ENCODE measurements around the gene GRID2IP. TPM values are rescaled to one million over a fixed set of nuclear protein-coding genes. Genes with fewer than 3 reads are reported as not detected.
A peak's percentile ranks its signal among the peaks of the same experiment; 100 is the strongest.

GRID2IP gene
- total RNA-seq, 1 donor from 2014 or later: 0.43 TPM

DNA sequence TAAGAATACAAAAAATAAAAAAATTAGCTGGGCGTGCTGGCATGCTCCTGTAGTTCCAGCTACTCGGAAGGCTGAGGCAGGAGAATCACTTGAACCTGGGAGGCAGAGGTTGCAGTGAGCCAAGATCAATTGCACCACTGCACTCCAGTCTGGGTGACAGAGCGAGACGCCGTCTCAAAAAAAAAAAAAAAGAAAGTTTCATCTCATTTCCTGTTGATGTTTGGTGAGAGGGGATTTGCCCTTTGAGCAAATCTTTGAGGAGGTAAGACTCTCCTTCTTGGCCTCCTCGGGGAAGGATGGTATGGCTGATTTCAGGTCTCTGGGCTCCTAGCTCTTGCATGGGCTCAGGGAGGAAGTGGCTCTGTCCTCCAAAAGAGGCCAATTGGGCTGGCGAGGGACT, 3.6 kb upstream of the GRID2IP start:
- Mint-ChIP-seq H3K27ac (no peak overlapping the region), H3K9me3 (no peaks in the 10 kb centered on the region), H3K4me1 (ENCODE audit: unreplicated experiment) (no peaks in the 10 kb centered on the region), H3K4me3 (no peak overlapping the region), H3K27me3 (peaks cover 4% of the 10 kb centered on the region), H3K36me3 (no peaks in the 10 kb centered on the region)
- no peak for DNase-seq (ENCODE audit: extremely low spot score, unreplicated experiment)
- TF ChIP-seq, protein P1, sequence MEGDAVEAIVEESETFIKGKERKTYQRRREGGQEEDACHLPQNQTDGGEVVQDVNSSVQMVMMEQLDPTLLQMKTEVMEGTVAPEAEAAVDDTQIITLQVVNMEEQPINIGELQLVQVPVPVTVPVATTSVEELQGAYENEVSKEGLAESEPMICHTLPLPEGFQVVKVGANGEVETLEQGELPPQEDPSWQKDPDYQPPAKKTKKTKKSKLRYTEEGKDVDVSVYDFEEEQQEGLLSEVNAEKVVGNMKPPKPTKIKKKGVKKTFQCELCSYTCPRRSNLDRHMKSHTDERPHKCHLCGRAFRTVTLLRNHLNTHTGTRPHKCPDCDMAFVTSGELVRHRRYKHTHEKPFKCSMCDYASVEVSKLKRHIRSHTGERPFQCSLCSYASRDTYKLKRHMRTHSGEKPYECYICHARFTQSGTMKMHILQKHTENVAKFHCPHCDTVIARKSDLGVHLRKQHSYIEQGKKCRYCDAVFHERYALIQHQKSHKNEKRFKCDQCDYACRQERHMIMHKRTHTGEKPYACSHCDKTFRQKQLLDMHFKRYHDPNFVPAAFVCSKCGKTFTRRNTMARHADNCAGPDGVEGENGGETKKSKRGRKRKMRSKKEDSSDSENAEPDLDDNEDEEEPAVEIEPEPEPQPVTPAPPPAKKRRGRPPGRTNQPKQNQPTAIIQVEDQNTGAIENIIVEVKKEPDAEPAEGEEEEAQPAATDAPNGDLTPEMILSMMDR (conservative IDR thresholded peaks at IDR 0.05): no peak

DNA sequence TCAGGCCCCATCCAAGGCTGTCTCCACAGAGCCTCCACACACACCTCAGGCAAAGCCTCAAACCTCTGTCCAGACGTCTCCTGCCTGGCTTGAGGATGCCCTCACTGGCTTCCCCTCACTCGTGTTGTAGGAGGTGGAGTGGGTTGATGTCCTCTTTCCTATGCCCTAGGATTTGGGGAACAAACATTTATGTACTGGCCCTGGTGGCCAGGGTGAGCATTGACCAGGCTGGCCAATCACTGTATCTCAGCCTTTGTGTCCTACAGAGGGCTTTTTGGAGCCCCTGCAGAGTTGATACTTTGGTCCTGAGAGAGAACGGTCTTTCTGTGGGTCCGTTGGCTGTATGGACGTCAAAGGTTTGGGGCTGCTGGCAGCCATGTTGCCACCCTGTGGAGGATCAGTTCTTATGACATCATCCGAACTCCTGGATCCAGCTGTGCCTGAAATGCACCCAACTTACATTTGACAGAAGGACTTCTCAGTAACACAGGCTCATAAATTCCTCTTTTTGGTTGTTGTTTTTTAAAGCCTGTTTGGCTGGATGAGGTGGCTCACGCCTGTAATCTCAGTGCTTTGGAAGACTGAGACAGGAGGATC, 2.3 kb upstream of the GRID2IP start:
- Mint-ChIP-seq H3K9me3 (no peaks in the 10 kb centered on the region), H3K4me1 (ENCODE audit: unreplicated experiment) (no peaks in the 10 kb centered on the region)

DNA sequence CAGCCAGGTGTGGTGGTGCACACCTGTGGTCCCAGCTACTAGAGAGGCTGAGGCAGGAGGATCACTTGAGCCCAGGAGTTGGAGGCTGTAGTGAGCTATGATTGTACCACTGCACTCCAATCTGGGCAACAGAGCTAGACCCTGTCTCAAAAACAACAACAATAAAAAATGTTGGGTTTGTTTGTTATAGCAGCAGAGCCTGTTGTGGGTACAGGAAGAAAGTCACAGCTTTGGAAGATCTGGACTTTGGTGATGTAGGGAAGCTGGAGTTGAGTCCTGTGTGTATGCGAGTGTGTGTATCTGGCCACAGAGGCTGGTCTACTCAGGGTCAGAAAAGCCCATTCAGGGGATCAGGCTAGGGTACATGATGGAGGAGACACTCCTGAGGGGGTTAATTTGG, 3.9 kb downstream of the GRID2IP start:
- Mint-ChIP-seq H3K36me3 (no peaks in the 10 kb centered on the region), H3K27me3 (peaks cover 8% of the 10 kb centered on the region), H3K4me1 (ENCODE audit: unreplicated experiment) (no peaks in the 10 kb centered on the region), H3K27ac (no peak overlapping the region), H3K4me3 (no peak overlapping the region), H3K9me3 (no peaks in the 10 kb centered on the region)
- TF ChIP-seq, protein P1 (conservative IDR thresholded peaks at IDR 0.05): no peak
- DNase-seq (ENCODE audit: extremely low spot score, unreplicated experiment): no peak

More for the DNA sequence above, 2.3 kb upstream of the GRID2IP start:
- H3K4me3 Mint-ChIP-seq: no peak overlapping the region
- no peak overlapping the region for H3K27ac Mint-ChIP-seq
- no peaks in the 10 kb centered on the region for H3K27me3 Mint-ChIP-seq
- TF ChIP-seq, protein P1 (conservative IDR thresholded peaks at IDR 0.05): peak; percentile 57
- no peak for DNase-seq (ENCODE audit: extremely low spot score, unreplicated experiment)
- H3K36me3 Mint-ChIP-seq: no peaks in the 10 kb centered on the region

DNA sequence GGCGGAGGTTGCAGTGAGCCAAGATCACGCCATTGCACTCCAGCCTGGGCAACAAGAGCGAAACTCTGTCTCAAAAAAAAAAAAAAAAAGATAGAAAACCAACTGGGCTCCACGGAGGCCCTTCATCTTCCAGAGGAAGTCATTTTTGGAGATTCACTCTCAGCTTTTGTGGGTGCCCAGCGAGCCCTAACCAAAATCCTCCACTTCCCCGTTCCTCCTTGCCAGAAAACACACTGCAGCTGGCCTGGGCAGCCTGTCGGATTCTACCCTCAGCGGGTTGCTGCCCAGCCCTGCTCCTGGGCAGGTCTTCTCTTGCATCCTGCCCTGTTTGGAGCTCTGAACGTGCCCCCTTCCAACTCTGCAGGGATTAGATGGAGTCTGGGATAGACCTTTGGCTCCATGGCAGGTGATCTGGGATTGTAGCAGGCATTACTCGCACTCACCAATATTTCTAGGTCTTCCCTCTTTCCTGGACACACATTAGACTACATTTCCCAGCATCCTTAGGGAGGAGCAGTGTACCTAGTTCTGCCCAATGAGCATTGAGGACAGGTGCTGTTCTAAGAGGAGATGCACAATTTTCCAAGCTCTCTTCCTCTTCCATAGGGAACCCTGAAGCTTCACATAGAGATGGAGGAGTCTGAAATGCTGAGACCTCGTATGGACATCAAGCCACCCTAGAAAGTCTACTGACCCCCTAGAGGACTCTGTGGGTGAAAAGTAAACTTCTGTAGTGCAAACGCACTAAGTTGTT, 4.6 kb downstream of the GRID2IP start:
- no peak overlapping the region for H3K27ac Mint-ChIP-seq
- H3K4me3 Mint-ChIP-seq: no peak overlapping the region
- H3K27me3 Mint-ChIP-seq: peaks cover 8% of the 10 kb centered on the region
- TF ChIP-seq, protein P1 (conservative IDR thresholded peaks at IDR 0.05): no peak
- H3K9me3 Mint-ChIP-seq: no peaks in the 10 kb centered on the region
- no peaks in the 10 kb centered on the region for H3K36me3 Mint-ChIP-seq
- no peaks in the 10 kb centered on the region for H3K4me1 Mint-ChIP-seq (ENCODE audit: unreplicated experiment)
- no peak for DNase-seq (ENCODE audit: extremely low spot score, unreplicated experiment)

GRCh38 chr7:6545398-6546126, 5.7 kb downstream of the GRID2IP start:
- H3K27ac Mint-ChIP-seq: no peak overlapping the region
- TF ChIP-seq, protein P1 (conservative IDR thresholded peaks at IDR 0.05): no peak
- no peak for DNase-seq (ENCODE audit: extremely low spot score, unreplicated experiment)
- H3K27me3 Mint-ChIP-seq: peaks cover 12% of the 10 kb centered on the region
- H3K4me3 Mint-ChIP-seq: no peak overlapping the region
- no peaks in the 10 kb centered on the region for H3K36me3 Mint-ChIP-seq
- no peaks in the 10 kb centered on the region for H3K4me1 Mint-ChIP-seq (ENCODE audit: unreplicated experiment)
- H3K9me3 Mint-ChIP-seq: no peaks in the 10 kb centered on the region

All from type B pancreatic cell (in vitro differentiated cells).